Body of pancreas (tissue), 4 donors: ENCODE data around the gene ANTXR1.

Source experiments
- CTCF ChIP-seq, 7 experiments: fragments of 450-650 bp in 4 of 7; fragments of 200-600 bp in 3 of 7; sonication (generic) in 3 of 7; IDR thresholded peaks; one replicate each; pipeline ENCODE4 v1.5.1; 2016 to 2019; ENCODE audit warnings: antibody characterized with exemption in 7 of 7
- POLR2A ChIP-seq, 3 donors: fragments of 450-650 bp; IDR thresholded peaks; one replicate each; pipeline ENCODE4 v1.6.1; 2016; ENCODE audit warnings: antibody characterized with exemption in 3 of 3, mild to moderate bottlenecking in 2 of 3

- no peak for TF ChIP-seq CTCF (IDR thresholded peaks at IDR 0.05)
- no peak for TF ChIP-seq POLR2A (IDR thresholded peaks at IDR 0.05)
These were observed 23.9 kb downstream of the ANTXR1 start for GRCh38 chr2:69036926-69037325.
